ENCODE measurements around the gene MYO18B.
"Not testable (repeated sequence)": the region's sequence is repeated elsewhere in the genome, so short reads cannot be mapped to it uniquely, and the experiment has no call there.

DNA sequence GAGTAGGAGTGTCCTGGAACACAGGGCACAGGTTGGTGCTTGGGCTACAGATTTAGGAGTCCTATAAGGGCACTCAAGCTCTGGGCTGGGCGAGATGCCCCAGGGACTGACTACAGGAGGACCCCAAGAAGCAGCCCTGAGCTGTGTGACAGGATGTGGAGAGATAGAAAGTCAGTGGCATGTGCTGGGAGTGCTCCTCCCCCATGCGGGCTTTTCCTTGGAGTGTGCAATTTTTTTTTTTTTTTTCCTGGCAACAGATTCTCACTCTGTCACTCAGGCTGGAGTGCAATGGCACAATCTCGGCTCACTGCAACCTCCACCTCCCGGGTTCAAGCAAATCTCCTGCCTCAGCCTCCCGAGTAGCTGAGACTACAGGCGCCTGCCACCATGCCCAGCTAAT is 33.6 kb upstream of the MYO18B start:
- TF ChIP-seq, protein P1, sequence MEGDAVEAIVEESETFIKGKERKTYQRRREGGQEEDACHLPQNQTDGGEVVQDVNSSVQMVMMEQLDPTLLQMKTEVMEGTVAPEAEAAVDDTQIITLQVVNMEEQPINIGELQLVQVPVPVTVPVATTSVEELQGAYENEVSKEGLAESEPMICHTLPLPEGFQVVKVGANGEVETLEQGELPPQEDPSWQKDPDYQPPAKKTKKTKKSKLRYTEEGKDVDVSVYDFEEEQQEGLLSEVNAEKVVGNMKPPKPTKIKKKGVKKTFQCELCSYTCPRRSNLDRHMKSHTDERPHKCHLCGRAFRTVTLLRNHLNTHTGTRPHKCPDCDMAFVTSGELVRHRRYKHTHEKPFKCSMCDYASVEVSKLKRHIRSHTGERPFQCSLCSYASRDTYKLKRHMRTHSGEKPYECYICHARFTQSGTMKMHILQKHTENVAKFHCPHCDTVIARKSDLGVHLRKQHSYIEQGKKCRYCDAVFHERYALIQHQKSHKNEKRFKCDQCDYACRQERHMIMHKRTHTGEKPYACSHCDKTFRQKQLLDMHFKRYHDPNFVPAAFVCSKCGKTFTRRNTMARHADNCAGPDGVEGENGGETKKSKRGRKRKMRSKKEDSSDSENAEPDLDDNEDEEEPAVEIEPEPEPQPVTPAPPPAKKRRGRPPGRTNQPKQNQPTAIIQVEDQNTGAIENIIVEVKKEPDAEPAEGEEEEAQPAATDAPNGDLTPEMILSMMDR (IDR thresholded peaks at IDR 0.05; ENCODE audit: insufficient read depth, low read length, poor library complexity, severe bottlenecking), result not testable (repeated sequence)
- TF ChIP-seq EZH2phosphoT487 (conservative IDR thresholded peaks at IDR 0.05; ENCODE audit: low read length), result not testable (repeated sequence)

All from SU-DHL-6 (cell line).